Activated gamma-delta T cell (primary cell): ENCODE data around the gene OCA2.

Experiments
- DNase-seq: peaks from one replicate; lab custom pipeline; 2025; lab: John Stamatoyannopoulos, UW

The OCA2 gene

DNA sequence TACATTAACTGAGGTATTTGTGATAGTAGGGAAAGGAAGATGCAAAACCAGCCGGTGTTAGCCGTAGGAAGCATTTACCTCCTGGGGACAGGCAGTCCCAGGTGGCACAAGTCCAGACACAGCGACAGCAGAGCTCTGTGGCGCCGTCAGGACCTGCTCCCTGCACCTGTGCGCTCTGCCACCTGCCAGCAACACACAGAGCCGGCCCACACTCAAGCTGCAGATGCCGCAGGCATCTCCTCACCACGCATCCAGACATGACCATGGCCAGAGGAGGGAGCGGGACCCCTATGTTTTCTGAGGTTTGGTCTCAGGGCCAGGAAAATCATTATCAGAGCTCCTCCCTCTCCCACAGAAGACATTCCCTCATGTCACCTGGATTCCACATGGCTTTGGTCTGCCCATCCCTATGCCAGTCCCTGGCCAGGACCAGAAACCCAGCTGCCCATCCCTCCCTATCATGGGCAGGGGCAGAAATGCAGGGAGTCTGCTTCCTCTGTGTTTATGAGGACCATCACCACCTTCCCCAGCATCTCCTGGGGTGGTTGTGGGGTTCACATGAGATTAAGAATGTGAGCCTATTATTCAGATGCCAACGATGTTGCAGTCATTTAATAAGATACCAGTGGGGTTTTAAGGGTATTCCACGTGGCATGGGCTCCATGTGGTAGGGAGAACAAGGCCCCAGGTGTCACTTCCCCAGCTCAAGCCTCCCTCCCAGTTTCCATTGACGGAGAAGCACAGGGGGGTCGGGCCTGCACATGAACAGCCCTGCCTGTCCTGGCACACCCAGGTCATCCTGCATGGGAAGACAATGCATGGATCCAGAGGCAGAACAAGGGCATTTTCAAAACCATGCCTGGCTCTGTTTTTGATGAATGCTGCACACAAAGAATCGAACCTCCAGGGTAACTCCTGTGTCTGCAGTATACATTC is 251.1 kb downstream of the OCA2 start:
- DNase-seq: no peak

DNA sequence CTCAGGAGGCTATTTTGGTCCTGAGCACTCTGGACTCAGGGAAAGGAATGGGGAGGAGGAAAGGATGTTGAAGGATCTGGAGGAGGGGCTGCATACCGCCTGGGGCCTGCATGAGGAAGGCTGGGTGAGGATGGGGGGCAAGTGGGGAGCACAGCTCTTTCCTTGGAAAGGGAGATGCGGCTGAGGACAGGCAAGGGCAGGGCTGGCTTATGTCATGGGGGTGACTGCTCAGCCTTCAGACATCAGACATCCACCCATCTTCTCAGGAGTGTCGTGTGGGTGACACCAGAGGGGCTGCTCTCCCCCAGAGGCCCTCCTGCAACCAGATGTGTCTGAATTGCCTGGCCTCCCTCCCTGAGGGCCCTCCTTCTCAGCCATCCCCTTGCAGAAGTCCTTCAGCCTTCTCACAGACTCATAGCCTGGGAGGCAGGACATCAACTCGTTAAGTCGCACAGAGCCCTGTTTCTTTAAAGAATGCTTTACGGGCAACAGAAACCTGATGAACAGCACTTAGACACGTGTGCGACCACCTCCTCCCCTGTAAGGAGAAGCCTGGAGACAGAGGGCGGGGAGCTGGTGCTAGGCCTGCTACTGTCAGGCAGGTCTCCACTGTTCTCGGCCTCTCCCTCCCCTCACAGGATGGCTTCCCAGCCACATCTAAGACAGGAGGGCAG is 252.3 kb downstream of the OCA2 start:
- no peak for DNase-seq

DNA sequence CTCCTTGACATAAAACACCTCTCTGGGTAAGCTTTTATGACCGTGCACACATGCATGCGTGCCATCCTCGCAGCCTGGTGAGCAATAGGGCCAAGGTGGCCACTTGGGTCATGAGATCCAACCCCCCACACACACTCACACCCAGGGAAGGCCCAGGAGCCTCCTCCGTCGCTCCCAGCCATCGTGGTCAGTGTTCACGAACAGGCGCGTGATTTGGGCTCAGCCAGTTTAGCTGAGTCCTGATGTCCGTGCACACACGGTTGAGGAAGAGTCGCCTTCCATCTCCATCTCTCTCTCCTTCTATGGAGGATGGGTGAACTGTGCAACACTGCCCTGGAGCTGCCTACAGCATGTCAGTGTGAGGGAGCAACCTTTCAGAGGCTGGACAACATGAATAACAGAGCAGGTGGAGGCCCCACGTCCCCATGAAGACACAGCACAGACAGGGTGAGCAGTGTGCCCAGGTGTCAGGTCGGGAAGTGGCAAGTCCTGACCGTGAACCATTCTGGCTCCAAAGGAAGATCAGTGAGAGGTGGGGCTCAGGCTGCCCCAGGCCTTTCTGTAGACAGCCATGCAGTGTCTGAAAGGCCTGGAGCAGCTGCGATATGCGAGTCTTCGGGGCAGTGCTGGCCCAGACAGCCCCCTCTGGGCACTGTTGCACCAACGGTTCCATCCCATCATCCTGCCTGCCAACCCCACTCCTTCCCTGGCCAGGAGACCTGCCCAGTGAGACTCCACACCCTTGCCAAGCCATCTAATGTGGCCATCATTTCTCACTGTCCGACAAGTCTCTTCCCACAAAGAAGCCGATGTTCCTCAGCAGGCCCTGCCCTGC is 253.4 kb downstream of the OCA2 start:
- no peak for DNase-seq

DNA sequence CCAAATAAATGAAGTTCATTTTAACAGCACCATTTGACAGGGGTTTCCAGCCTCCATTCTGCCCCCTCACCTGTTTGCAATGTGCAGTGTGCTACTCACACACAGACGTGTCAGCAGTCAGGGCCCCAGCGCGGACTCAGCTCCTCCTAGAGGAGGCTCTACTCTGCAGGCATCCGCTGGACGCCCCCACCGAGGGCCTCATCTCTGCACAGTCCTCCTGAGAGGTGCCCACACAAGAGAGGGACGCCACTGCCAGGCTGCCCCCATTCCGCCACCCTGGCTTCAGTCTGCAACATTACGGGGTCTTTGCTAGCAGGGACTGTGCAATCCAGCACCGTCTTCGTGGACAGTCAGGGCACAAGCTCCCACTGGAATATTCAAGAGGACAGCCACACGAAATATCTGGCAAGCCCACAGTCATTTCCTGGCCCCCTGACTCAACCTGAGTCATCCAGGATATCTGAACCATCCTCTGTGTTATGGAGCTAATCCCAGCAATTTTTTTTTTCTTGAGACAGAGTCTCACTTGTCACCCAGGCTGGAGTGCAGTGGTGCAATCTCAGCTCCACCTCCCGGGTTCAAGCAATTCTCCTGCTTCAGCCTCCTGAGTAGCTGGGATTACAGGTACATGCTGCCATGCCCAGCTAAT is 255.0 kb downstream of the OCA2 start:
- DNase-seq: no peak

DNA sequence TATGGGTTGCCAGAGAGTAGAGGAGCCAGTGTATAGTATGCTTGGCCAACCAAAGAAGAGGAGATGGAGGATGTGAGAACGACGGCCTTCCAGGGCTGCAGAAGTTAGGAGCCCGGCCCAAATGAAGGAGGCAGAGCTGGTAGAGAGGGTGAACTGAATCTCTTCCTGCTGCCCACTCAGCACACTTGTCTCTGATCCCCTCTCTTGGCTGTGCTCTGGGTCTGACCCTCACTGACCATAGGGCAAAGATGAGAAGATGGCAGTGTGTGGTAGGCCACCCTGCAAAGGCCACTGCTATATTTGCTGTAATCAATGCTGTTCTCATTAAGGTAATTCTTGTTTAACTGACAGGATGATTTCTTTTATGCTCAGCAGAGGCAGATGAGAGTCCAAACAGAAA is 256.0 kb downstream of the OCA2 start:
- DNase-seq: no peak

DNA sequence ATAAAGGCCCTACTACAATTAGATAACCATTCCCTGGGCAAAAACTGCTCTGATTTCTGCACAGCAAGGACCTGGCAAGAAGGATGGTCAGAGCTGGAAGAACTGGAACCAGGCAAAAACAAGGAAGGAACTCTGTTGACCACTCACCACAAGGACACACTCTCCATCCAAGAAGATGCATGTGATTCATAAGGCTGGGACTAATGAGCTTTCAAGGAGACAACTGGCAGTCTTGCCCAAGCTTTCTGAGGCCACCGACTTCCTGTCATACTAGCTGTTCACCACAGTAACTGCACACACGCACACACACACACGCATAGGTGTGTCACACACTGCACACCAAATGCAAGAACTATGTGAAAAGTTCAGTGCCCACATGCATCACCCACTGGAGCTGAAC is 256.6 kb downstream of the OCA2 start:
- no peak for DNase-seq

DNA sequence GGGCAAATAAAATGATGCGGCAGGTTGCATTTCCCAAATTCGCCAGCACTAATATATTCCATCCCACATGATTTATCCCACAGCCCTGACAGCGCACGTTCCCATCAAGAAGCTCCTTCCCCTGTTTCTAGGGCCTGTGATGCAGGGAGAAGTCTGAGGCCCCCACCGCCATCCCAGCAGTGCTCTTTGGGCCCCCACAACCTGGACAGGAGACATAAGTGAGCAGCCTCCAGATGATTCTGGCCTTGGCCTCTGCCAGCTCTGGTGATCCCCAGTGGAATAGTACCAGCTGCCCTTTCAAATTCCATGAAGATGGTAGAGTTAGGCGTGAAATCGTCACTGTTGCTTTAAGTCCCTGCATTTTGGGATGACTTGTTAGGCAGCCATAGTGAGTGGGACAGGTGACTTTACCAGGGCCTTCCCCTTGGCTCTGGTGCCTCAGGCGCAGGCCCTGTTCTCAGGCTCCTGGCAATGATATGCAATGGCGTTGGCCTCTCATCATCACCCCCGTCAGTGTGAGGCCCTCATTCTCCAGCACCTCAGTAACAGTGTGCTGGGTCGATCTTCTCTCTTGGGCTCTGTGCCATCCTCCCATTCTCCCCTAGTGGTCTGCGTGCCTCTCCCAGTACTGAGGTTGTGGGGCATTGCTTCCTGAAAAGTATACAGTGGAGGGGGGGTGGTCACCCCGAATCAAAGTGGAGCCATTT is 263.7 kb downstream of the OCA2 start:
- no peak for DNase-seq

DNA sequence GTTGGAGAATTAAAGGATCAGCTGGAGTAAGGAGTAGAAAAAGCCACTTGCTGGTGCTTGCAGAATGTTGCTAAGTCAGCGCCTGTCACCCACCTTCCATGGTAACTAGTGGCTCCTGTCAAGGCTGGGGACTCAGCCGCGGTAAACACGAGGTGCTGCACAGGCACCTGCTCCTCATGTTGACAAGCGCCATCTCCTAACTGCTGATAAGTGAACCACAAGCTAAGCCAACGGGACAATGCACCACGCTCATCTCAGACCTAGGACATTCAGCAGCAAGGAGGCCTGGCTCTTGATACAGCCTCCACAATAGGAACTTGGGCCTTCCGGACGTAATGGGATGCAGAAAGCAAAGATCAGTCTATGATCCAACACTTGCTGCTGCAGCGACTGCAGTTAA is 264.4 kb downstream of the OCA2 start:
- no peak for DNase-seq

DNA sequence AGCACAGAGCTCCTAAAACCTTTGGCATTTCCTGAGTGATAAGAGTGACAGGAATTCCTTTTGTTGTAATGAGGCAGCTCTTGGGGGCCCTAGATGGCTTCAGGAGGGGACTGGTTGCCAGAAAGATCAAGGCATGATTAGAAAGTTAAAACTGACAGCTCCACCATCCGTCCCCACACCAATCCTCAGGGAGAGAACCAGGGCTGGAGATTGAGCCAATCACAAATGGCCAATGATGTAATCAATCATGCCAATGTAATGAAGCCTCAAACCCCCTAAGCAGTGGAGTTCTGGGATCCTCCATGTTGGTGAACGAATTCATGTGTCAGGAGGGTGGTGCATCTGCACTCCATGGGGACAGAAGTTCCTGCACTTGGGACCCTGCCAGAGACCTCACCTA is 265.1 kb downstream of the OCA2 start:
- DNase-seq: no peak

DNA sequence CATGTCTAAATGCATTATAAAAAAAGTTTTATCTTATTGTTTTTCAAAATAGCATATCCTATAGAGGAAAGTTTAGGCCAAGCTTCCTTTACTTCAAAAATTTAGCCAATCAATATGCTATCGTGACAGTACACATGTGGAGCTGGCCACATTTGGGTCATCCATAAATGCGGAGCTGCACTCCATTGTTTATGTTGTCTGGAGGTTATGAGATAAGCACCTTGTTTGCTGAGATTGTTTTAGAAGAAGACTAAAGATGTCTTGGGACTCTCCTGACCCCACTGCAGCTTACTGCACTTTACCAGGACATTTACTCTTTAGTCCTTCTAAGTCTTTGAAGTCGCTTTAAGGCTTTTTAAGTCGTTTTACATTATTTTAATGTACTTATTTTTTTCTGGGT is 265.9 kb downstream of the OCA2 start:
- DNase-seq: no peak

DNA sequence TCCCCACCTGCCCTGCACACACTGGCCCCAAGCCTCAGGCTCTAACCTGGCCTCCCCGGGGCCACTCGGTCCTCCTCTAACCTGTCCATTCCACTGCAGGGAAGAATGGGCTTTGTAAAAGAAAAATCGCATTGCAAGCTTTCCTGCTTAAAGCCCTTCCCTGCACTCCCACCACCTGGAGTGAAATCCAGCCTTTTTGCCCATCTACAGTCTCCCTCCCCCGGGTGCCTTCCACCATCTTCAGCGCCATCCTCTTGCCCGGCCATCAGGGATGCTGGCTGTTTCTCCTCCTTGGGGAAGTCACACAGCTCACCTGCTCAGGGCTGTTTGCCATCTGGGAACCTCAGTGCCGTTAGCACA is 266.9 kb downstream of the OCA2 start:
- no peak for DNase-seq

DNA sequence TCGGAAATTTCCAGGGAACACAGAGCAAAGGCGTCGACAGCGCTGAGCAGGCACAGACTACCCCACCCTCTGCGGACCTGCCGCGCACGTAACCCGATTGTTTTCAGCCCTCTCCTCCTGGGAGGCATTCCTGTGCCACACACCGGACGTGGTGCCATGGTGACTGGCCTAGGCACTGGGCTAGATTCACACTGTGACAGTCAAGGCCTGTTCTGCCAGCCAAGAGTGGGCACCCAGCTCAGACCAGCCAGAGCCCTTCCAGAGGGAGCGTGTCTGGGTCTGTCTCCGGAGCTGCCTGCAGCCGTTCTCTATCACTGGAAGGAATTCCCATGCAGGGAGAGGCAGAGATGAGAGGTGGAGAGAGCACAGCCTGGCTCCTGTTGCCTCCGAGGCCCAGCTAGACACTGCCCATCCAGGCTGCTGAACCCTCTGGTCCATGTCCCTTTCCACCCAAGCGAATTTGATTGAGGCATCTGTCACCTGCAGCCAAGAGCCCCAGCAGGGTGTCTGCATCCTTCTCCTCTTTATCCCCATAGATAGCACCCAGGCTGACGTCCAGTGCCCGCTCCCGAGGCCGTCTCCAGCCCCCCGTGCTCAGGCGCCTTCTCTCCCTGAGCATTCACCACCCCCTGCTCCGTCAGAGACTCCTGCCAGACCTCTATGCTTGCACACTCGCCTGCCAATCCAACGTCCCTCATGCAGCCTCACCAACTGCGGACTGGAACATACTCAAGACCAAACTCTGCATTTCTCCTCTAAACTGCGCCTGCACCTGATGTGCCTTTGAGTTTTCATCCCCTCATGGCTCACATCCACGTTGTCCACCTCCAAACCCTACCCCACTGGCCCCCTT is 267.5 kb downstream of the OCA2 start:
- DNase-seq: no peak

DNA sequence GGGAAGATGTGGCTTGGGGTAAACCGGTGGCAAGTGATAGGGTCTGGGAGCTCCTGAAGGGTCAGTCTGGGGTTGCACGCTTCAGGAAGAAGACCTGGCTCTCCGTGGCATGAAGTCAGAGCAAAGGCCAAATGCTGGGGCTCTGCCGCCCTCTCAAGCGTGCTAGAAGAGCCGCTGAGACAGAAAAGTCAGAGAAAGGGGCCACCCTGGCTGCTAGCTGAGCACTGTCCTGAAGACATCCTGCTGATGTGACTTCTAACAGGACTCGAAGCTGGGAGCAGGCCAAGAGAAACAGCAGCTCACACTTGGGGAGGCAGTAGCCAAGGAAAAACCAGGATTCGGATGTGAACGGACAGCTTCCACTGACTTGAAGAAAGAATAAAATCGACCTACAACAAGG is 270.4 kb downstream of the OCA2 start:
- no peak for DNase-seq

DNA sequence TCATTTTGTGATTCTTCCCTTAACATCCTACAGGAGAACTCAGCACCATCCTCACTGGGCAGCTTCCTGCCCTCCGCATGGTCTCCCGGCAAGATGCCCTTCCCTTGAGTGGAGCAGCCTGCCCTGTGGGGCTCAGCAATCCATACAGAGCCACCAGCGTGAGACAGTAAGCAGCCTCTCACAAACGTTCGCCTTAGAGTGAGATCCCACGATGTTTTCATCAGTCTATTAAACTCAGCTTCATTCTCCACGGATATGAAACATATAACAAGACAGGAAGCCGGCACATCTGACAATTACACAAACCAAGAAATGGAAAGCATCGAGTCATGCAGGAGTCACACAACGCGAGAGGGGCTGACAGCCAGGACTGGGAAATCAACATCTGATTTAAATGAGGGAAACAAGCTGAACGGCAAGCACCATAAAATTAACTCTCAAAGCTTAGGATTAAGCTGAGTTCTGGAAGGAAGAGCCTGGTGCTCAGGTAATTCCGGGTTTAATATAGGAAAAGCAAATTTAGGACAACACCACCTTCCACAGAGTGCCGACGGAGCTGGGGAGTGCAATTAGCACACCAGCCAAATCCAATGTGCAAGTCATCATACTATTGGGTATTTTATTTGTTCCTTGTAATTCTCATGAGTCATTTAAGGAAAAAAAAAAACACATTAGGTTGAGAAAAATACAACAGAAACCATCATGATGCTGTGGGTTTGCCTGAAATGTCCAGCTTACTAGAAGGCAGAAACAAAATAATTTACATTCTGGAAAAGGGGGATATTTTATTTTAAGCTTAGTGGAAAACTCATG is 272.0 kb downstream of the OCA2 start:
- no peak for DNase-seq

DNA sequence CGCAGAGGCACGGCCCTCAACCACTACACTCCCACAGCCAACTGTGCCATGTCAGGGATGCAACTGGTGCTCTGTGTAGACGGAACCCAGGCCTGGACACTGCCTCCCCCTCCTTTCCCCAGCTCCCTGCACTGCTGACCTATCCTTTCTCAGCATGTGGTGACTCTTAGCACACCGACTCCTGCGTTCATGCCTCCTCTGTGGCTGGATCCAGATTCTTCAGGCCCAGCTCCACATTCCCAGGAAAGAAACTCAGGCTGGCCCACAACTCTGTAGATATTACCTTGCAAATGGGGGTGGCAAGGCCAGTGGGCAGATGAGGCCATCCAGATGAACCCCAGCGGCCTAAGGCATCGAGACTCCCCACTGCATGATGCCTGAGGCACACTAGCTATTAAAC is 272.7 kb downstream of the OCA2 start:
- DNase-seq: no peak

DNA sequence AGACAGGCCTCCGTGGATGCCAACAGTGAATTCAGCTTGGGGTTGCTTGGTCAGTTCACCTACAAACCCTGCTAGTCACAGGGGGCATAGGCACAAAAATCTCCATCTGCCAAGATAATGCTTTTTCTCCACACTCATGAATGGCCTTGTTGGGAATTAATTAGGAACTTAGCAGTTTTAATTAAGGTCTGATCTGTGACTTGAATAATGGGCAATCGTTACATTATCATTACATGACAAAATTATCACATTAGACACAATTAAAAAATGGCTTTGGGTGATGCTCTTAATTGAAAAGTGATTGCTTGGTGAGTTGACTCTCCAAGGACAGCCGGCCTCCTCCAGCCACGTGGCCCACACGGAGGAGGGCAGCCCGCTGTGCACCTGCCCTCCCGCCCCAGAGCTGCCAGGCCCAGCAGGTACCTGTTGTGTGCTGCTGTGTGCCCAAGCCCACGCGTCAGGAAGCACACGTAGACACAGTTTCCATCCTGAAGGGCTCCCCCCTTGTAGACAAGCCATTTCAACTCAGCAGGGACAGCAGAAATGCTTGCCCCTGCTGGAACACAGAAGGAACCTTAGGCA is 274.2 kb downstream of the OCA2 start:
- no peak for DNase-seq

DNA sequence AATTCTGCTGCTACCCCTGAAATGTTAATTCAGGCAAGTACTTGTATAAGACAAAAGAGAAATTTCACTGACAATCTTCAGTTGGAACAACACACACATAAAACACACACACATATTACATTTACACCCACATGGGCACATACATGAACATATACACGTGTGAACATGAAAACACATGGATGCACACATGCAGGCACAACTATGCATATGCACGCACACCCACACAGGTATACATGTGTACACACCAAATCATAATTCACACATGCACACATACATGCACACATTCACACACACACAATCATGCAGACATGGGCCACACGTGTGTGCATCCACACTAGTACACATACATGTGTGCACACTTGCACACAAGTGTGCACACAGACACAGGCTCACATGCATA is 277.8 kb downstream of the OCA2 start:
- no peak for DNase-seq

DNA sequence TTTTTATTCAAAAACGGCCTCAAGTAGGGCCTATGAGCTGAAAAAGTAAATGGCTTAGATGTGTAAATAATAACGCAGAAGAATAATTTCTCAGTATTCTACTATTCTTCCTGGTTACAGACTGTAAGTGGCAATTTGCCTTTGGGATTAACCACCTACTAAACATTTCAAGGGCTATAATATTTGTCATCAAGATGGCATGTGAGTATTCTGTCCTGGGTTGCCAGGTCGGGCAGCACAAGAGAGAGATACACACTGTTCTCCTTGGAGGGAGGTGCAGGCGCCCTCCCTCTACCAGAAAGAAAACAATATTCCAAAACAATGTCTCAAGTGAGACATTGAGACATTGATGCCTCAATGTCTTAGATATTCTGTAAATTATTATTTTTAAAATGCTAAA is 278.4 kb downstream of the OCA2 start:
- no peak for DNase-seq

DNA sequence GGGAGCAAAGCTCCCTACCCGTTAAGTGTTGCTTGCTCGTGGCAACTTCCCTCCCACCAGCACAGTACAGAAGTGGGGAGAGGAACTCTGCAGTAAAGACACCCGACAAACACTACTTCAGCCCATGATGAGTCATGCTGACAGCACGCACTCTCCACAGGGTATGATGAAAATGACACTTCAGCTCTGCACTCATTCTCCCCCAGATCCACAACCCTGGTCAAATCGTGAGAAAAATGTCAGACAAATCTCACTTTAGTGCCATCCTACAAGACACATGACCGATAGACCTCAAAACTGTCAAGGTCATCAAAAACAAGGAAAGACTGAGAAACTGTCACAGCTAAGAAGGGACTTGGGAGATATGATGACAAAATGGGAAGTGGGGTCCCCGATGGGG is 278.9 kb downstream of the OCA2 start:
- no peak for DNase-seq
